Activated CD8-positive, alpha-beta memory T cell treated with anti-CD3 and anti-CD28 coated beads, Interleukin-2, amount 50 U/mL, for 48 hours (primary cell): ENCODE results near the gene TMOD2.
A peak's percentile ranks its signal among the peaks of the same experiment; 100 is the strongest.

Experiments
- DNase-seq: peaks from one replicate; pipeline ENCODE4 v3.0.0-alpha.2; 2020

TMOD2 gene

DNA sequence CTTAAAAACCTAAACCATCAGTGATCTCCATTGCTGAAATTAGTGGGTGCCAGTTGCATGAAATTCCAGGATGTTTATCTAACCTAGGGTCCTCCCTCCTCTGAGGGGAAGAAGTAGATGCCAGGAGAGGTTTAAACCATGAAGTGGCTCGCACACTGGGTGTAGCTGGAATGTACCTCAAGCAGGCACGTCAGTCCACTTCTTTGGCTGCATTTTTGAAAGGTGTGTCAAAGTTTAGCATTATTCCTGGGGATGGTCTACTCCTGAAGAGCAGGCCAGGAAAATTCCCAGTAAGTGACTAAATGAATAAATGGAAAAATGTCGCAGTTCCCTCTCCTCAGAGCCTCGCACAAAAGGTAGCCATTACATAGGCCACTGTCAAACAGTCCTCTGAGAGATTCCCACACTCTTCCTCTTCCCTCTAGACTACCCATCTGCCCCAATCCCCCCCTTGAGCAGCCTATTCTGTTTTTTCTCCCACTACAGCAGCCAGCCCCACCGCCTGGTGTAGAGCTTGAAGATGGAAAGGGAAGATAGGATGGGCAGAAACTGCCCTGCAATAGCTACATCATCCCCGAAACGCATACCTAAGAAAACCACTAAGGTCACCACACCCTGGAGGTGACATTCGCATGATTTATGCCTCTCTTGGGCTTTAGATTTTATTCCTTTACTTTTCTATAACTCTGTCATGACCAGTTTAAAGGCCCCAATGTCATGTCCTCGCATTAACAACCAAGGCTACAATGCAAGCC lies 77.4 kb downstream of the TMOD2 start:
- no peak for DNase-seq

DNA sequence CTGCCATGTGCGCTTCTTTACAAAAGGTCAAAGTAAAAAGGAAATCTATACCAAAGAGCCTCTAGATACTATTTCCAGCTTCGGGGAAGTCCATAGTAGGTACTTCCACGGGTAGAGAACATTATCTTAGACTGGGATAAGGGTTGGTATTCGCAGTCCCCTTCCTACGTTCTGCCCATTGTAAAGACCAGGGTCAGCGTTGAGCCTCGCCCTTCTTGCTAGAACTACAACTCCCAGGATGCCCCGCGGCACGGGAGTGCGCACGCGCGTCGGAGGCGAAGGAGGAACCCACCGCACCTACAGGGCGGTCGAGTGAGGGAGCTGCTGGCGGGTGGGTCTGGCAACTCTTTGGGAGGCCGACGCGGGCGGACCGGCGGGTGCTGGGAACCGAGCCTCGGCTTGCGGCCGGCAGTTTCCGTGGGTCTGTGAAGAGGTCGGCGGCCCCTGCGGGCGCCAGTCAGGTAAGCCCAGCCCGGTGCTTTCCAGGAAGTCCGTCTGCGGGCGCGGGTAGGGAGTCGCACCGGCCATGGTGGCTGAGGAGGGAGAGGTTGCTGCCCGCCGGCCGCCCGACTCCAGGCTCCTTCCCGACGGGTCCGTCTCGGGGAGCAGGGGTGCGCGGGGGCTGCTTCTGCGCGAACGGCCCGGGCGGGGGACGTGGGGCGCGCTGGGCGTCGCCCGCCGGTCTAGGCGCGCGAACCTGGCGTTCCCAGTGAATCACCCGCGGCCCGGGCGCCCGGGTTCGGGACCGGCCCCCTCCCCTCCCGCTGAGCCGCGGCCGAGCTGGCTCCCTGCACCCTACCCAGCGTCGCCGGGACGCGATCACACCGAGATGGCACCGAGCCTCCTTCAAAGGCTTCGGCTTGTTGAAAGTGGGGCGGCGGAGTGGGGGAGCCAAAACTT lies 78.2 kb downstream of the TMOD2 start, which contains the start of gene TMOD3:
Gene TMOD3 (plus strand): TSS at position 278 of the 900 bp plus-strand sequence. CDS start 33,232 bp downstream, outside the sequence.
- peak; percentile 97 for DNase-seq

DNA sequence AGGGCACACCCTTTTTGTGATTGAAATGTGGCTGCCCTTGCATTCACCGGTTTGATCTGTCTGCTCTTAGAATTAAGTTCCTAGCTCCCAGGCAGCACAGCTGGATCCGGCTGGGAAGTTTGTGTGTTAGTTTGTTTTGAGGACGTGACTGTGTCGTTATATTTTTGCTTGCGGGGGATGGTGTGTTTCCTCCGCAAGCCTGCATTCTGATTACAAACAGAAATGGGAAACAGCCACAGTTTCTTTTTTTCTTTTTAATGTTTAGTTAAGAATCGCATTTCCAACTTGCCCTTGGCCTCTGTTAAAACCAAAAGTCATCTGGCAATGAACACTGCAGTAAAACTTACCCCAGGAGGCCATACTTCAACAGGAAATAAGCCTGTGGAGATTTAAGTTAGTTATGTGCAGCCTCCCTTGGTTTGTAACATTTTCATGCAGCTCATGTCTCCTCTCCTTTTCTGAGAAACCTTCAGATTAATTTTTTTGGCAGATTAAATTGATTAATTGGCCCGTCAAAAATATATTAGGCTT lies 78.9 kb downstream of the TMOD2 start:
- DNase-seq: no peak

DNA sequence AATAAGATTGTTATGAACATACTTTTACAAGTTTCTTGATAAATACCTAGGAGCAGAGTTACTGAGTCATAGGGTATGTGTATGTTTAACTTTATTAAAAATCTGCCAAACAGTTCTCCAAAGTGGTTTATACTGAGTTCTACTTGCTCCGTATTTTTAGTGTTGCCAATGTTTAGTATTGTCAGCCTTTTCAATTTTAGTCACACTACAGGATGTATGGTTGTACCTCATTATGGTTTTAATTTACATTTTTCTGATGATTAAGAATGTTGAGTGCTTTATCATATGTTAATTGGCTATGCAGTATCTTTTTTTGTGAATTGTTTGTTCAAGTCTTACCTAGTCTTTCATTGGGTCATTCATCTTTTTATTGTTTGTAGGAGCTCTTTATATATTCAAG lies 82.4 kb downstream of the TMOD2 start:
- no peak for DNase-seq

DNA sequence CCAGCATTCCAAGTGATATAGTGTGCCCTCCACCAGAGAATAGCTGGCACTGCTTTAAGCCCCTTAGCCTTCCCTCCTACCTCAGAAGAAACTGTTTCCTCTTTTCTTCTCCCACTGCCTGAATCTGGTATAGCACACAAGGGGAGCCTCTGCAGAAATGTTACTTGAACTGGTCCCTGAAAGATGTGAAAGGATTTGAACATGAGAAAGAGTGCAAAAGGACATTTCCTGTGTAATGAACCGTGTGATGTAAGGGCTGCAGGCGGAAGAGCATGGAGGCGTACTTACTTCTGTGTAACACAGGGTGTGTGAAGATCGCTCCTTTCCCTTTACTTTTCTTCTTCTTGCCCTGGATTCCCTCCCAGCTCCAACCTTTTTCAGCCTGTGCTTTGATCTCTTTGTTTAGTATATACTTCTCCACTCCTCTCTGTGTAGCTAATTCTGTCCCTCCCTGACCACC lies 86.4 kb downstream of the TMOD2 start:
- DNase-seq: no peak

DNA sequence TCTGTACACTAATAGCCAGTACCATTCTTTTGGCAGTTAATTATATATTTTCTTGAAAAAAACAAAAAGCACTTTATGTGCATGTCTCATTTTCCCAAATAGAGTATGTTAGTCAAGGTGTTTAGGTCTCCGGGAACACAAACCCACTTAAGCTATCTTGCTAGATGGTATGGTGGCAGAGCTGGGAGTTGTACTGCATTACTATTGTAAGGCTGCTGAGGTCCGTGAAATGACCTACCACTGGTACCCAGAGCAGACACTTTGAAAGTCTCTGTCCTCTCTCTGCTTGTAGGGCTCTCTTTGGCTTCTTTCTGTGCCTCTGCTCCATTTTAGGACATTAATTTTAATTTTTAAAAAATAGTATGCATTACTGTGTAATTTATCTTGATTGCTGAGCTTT lies 86.9 kb downstream of the TMOD2 start:
- no peak for DNase-seq

DNA sequence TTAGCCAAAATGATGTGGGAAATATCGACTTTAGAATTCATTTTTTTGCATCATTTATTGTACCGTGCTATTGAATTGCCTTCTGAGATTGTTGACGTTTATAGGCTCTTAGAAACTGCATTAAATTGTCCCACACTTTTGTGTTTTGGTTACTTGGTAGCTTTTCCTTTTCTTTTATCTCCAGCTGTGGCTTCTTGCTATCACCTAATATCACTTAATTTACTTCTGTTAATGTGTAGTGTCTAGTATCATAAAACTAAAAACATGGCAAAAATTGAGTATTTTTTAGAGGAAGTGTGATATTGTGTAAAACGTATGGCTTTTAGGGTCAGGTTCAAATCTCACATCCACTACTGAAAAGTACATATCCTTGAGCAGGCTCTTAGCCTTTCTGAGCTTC lies 89.3 kb downstream of the TMOD2 start:
- no peak for DNase-seq

DNA sequence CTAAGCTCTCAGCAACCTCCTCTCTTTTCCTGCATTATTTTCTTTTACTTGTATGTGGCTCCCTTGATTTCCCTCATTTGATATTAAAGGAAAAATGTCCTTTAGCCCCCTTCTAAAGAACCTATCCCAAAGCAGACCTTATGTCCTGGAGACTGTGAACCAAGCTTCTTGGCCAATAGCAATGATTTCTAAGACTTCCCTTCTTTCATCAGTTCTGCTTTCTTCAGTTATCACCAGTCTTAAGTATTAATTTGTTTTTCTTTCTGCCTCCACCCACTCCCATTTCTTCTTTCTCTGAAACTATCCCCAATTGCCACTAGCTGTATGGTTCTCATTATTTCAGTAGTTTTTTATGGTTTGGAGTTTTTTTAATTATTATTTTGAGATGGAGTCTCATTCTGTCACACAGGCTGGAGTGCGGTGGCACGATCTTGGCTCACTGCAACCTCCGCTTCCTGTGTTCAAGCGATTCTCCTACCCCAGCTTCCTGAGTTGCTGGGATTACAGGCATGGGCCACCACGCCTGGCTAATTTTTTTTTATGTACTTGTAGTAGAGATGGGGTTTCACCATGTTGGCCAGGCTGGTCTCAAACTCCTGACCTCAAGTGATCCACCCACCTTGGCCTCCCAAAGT lies 90.1 kb downstream of the TMOD2 start:
- DNase-seq: no peak

DNA sequence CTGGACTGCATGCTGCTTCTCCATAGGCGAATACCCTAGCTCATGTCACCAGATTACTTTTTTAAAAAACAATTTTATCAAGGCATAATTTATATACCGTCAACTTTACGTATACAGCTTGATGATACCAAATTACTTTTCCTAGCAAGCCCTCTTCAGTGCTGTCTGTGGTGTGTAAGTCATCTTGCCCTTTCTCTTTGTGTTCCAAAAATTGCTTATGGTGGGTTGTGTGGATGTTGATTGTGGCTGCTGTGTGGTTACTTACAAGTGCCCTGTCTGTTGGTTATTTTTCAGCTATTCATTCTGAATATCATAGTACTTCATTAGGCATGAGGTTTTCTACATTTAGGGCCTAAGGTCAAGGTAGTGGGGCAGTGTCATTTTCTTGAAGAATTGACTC lies 90.9 kb downstream of the TMOD2 start:
- DNase-seq: no peak

DNA sequence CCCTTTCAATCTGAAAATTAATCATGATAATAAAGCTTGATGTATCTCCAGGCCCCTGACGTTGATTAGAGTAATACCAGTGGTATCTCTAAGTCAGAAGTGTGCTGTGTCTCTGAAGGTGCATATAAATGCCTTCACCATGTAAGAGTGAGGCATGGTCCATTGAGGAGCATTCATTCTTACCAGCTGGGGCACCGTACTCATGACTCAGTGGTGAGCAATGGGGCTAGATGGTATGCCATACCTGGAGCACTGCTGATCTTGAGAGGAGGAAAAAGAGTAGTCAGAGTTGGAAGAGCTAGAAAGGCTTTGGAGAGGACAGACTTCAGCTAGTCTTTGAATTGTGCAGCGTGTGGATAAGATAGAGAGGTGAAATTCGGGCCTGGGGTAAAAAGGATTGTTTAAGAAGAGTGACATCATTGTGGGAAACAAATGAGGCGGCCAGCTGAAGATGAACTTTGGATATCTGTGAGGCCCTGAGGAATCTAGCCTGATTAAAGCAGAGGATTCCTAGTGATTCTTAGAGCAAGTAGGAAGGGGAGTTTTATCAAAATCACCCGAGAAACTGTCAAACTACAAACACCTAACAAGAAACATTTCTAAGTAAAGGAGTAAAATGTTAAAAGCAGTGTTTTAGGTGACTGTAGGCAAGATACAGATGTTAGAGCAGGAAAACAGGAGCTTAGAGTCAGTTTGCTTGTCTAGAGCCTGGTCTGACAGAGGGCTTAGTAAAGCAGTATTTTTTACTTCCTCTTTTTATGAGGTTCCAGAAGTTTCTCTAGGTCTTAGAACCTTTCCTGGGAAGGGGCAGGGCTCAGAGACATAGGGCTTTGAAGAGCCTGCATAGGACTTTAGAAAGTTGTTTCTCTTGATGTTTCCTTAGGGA lies 91.7 kb downstream of the TMOD2 start:
- DNase-seq: no peak

DNA sequence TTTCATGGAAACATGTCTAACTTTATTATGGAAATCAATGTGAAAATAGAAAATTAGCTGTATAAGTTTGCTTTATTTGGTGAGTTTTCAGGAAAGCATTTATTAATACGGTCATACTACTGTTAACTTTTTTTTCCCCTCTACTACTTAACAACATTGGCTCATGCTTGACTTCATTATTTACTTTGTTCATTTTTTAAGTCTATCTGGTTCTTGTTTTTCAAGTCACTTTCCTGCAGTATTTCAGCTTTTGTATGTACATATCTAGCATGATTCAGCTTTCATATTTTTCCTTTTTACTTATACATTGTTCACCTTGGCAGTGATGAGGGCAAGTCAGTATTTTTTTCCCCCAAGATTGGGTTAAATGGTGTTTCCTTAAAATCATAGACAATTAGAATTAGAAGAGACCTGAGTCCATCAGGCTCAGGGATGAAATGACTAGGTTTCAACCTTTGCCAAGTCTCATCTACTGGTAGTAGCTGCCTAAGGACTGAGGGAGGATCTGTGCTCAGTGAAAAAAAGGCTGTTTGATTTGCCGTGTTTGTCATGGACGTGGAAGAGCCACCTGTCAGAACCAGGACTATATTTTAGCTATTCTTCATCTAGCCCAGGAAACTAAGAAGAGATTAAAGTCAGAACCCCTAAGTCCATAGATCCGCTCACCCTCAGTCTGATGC lies 93.5 kb downstream of the TMOD2 start:
- no peak for DNase-seq

DNA sequence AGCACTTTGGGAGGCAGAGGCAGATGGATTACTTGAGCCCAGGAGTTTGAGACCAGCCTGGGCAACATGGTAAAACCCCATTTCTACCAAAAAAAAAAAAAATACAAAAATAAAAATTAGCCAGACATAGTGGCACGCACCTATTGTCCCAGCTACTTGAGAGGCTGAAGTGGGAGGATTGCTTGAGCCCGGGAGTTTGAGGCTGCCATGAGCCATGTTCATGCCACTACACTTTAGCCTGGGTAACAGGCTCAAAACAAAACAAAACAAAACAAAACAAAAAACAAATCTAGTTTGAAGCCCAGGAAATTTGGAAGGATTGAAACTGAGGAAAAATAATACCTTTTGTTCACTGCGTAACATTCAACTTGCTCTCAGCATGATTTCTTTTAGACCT lies 94.7 kb downstream of the TMOD2 start:
- DNase-seq: no peak

DNA sequence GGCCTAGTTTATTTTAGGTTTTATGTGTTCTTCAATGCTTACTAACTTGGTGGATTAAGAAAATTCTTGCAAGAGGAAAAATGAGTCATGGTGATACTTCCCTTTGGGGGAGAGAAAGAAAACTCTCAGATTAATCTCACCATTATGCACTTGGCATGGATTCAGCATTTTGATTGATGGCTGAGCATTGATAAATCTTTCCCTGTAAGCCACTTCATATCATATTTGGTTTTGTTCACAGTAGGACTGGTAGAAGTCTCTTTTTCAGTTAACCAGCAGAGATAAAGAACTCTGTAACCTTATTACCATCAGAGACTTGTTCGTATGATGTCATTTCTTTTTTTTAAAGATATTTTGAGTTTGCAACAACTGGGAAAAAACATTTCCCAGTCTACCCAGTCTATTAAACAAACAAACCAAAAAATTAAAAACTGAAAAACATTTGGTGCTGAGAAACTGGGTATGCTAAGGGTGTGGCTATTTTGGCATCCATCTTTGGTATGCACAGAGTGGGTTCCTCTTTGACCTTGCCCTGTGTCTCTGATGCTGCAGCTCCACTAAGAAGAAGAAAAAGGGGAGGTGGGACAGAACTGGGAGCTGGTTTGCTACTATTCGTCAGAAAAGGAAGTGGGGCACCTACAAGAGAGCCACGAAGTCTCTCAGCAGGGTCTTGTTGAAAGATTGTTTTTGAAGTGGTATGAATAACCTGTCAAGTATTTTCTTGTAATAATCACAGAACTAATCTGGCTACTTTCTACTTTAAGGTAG lies 95.2 kb downstream of the TMOD2 start:
- no peak for DNase-seq

DNA sequence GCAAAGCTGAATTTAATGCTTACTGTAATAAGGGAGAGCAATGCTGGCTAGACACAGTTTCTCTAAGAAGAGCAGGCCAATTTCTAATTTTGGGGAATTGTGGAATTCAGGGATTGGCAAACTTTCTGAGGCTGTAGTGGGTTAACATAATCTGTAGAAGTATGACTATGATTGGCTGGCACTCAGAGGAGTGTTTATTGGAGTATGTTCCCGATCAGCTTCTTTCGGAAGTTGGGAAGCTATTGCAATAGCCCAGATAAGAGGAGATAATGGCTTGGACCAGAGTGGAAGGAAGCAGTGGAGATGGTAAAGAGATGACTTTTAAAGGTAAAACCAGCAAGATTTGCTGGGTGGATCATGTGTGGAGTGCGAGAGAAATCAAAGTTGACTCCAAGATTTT lies 97.4 kb downstream of the TMOD2 start:
- DNase-seq: no peak

DNA sequence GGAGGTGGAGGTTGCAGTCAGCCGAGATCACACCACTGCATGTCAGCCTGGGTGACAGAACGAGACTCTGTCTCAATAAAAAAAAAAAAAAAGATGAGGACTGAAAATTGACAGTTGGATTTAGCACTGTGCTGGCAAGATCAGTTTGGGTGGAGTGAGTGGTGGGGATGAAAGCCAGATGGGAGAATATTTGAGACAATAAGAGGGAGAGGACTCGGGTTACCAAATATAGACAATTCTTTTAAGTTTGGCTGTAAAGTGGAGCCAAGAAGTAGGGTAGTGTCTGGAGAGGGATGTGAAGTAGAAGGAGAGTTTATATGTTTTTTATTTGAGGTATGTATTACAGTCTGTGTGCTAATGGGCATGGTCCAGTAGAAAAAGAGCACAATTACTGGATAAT lies 98.5 kb downstream of the TMOD2 start:
- DNase-seq: no peak

DNA sequence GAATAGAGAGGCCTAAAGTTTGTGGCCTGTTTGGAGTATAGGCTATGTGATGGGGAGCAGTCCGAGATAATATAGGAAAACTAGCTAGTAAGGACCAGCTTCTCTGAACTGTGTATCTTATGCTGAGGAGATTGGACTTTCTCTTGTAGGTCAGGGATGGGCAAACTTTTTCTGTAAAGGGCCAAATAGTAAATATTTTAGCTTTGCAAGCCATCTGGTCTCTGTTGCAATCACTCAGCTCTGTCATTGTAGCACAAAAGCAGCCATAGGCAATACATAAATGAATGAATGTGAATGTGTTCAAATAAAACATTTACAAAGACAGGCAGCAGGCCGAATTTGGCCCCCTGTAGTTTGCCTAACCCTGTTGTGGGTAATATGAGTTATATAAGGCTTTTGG lies 102.6 kb downstream of the TMOD2 start:
- no peak for DNase-seq

DNA sequence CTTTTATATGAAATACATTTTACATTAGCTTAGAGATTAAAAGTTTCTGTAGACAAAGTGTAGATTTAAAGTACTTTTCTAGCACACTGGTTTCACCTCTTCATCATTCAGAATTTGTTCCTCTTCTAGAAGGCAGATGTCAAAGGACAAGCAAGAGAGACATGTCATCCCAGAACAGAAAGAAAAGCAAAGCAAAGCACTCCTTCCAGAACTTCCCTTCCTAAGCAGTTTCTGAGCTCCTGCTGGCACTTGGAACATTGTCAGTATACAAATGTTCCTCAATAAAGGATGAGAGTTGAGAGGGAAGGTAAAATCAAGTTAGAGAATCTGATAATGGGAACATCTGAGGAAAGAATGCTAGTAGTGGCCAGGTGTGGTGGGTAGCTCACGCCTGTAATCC lies 104.2 kb downstream of the TMOD2 start:
- DNase-seq: no peak

DNA sequence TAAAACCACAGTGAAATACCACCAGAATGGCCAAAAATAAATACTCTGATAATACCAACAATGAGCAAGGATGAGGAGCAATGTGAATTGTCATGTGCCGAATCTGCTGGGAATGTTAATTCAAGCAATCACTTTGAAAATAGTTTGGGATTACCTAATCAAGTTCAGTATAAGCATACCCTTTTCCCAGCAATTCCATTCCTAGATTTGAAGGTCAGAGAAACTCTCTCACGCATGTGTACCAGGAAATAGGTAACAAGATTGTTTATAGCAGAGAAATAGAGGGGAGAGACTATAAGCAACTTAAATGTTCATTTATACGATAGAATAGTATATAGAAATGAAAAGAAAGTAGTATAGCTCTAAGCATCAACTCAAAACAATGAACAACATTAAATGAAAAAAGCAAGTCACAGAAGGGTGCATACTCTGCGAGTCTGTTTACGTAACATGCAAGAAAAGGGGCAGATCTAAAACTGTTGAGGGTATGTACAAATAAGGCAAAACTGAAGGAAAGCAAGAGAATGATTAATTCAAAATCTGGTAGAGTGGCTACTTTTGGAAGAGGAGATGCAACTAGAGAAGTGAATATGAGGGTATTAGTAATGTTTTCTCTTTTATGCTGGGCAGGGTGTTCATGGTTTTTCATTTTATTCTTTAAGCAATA lies 105.5 kb downstream of the TMOD2 start:
- no peak for DNase-seq

DNA sequence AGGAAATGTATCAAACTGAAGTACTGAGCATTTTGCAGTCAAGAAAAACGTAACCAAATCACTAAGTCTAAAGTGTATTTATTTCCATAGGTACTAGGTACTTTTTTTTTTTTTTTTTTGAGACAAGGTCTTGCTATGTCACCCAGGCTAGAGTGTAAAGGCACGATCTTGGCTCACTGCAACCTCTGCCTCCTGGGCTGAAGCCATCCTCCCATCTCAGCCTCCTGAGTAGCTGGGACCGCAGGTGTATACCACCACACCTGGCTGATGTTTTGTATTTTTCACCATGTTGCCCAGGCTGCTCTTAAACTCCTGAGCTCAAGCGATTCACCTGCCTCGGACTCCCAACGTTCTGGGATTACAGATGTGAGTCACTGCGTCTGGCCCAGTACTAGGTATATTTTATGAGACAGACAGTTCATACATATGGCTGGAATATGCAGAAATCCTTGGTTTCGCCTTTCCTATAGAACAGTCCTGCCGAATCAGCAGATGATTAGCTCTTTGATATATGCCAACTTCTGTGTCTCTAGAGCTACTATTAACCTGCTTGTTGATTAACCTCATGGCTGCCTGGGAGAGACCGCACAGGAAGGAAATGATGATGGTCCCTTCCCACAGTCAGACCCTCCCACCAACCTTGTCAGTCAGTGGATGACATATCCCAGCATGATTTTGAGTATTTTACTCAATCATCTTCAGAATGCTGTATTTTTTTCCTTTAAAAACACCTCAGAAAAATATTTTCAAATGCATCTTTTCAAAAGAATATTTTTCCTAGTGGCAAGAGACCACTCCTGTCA lies 110.4 kb downstream of the TMOD2 start:
- peak; percentile 63 for DNase-seq
